GM18511 (cell line): Measurements from ENCODE around the gene MEIOB.

Experiments
- ATAC-seq: cut with Tn5 transposase; IDR thresholded peaks from one replicate; pipeline ENCODE4 v1.9.1; 2021; ENCODE audit warnings: mild to moderate bottlenecking, moderate library complexity; ENCODE audit not compliant: unreplicated experiment

The MEIOB gene

GRCh38 chr16:1789643-1790045 lies 82.3 kb downstream of the MEIOB start:
- ATAC-seq = no peak

GRCh38 chr16:1788708-1789100 lies 83.3 kb downstream of the MEIOB start:
- ATAC-seq = no peak

GRCh38 chr16:1788095-1788707 lies 83.8 kb downstream of the MEIOB start:
- no peak for ATAC-seq

- ATAC-seq = no peak
Observed at GRCh38 chr16:1787322-1788094, 84.5 kb downstream of the MEIOB start.

GRCh38 chr16:1787056-1787321 lies 85.0 kb downstream of the MEIOB start:
- no peak for ATAC-seq

- no peak for ATAC-seq
Observed at GRCh38 chr16:1786242-1787055, 85.5 kb downstream of the MEIOB start.

- no peak for ATAC-seq
Observed at GRCh38 chr16:1785846-1786170, 86.2 kb downstream of the MEIOB start.

- no peak for ATAC-seq
Observed at GRCh38 chr16:1784977-1785845, 86.8 kb downstream of the MEIOB start.
